ENCODE results near the gene THOC1.

Gene THOC1

GRCh38 chr18:225745-226144, 42.1 kb downstream of the THOC1 start:
- ChIA-PET CTCF (no interaction called here), POLR2A (interaction anchor here (0.6 to 1.6 kb wide), 2 partner anchors 9 to 11 kb away, joined by 4 to 5 read pairs; no protein-coding TSS in a partner anchor)
- DNase-seq, result no peak
- no peaks in the 10 kb centered on the region for H3K9me3 ChIP-seq (ENCODE audit: control extremely low read depth in 1 of 5, control insufficient read depth in 4 of 5, insufficient read depth in 2 of 5, low read depth in 1 of 5, low read length in 4 of 5)
- no peaks in the 10 kb centered on the region for H3K27me3 ChIP-seq (replicated peaks in 2 of 5; ENCODE audit: control insufficient read depth in 4 of 5, insufficient read depth in 5 of 5, low read length in 4 of 5)
- H3K4me1 ChIP-seq (ENCODE audit: control extremely low read depth in 1 of 4, control insufficient read depth in 4 of 4, insufficient read depth in 4 of 4, low read length in 3 of 4), result no peaks in the 10 kb centered on the region
- no peak overlapping the region for H3K4me3 ChIP-seq (ENCODE audit: control insufficient read depth in 1 of 7, extremely low read depth in 1 of 7, insufficient read depth in 4 of 7, low read depth in 2 of 7, low read length in 6 of 7)
- peaks cover 7 to 72% (median 30%) of the 10 kb centered on the region in 4 experiments for H3K36me3 ChIP-seq (ENCODE audit: control insufficient read depth in 4 of 4, insufficient read depth in 4 of 4, low read length in 3 of 4)
- no CpG with 5 or more reads among the region's 4 CpGs for WGBS (ENCODE audit: insufficient coverage)
- H3K27ac ChIP-seq (ENCODE audit: insufficient read depth in 1 of 2, low read depth in 1 of 2, low read length in 2 of 2, poor library complexity in 1 of 2, severe bottlenecking in 2 of 2), result no peak overlapping the region

- ChIA-PET CTCF (interaction anchor here (2.2 kb wide), 1 partner anchor 9 kb away, joined by 9 read pairs; no protein-coding TSS in a partner anchor), POLR2A (no interaction called here)
- peaks cover 0 to 2% (median 0%) of the 10 kb centered on the region in 5 experiments for H3K9me3 ChIP-seq (ENCODE audit: control extremely low read depth in 1 of 5, control insufficient read depth in 4 of 5, insufficient read depth in 2 of 5, low read depth in 1 of 5, low read length in 4 of 5)
- H3K4me3 ChIP-seq (ENCODE audit: control insufficient read depth in 1 of 7, extremely low read depth in 1 of 7, insufficient read depth in 4 of 7, low read depth in 2 of 7, low read length in 6 of 7), result no peak overlapping the region
- H3K36me3 ChIP-seq (ENCODE audit: control insufficient read depth in 4 of 4, insufficient read depth in 4 of 4, low read length in 3 of 4), result peaks cover 14 to 71% (median 43%) of the 10 kb centered on the region in 4 experiments
- H3K27me3 ChIP-seq (replicated peaks in 2 of 5; ENCODE audit: control insufficient read depth in 4 of 5, insufficient read depth in 5 of 5, low read length in 4 of 5), result no peaks in the 10 kb centered on the region
- H3K4me1 ChIP-seq (ENCODE audit: control extremely low read depth in 1 of 4, control insufficient read depth in 4 of 4, insufficient read depth in 4 of 4, low read length in 3 of 4), result no peaks in the 10 kb centered on the region
- H3K27ac ChIP-seq (ENCODE audit: insufficient read depth in 1 of 2, low read depth in 1 of 2, low read length in 2 of 2, poor library complexity in 1 of 2, severe bottlenecking in 2 of 2), result no peak overlapping the region
- no peak for DNase-seq
These were observed 47.1 kb downstream of the THOC1 start for GRCh38 chr18:220708-221107.

GRCh38 chr18:217532-218336, 50.1 kb downstream of the THOC1 start:
- 69% methylated on average over 2 of the region's 5 CpGs for WGBS (ENCODE audit: insufficient coverage)
- no peaks in the 10 kb centered on the region for H3K27me3 ChIP-seq (replicated peaks in 2 of 5; ENCODE audit: control insufficient read depth in 4 of 5, insufficient read depth in 5 of 5, low read length in 4 of 5)

GRCh38 chr18:215448-216010, 52.3 kb downstream of the THOC1 start:
- POLR2A ChIA-PET, result interaction anchor here (0.5 to 1.2 kb wide), 2 partner anchors 10 to 19 kb away, joined by 5 read pairs; no protein-coding TSS in a partner anchor
- H3K9me3 ChIP-seq (ENCODE audit: control extremely low read depth in 1 of 5, control insufficient read depth in 4 of 5, insufficient read depth in 2 of 5, low read depth in 1 of 5, low read length in 4 of 5), result peaks cover 0 to 2% (median 0%) of the 10 kb centered on the region in 5 experiments
- CTCF ChIA-PET, result interaction anchor here (1.0 to 1.2 kb wide), 3 partner anchors 10 to 45 kb away, joined by 3 to 5 read pairs (median 4); no protein-coding TSS in a partner anchor
- WGBS (ENCODE audit: insufficient coverage), result 100% methylated on average over 3 of the region's 5 CpGs
- no peaks in the 10 kb centered on the region for H3K27me3 ChIP-seq (replicated peaks in 2 of 5; ENCODE audit: control insufficient read depth in 4 of 5, insufficient read depth in 5 of 5, low read length in 4 of 5)
- peaks cover 22 to 81% (median 59%) of the 10 kb centered on the region in 4 experiments for H3K36me3 ChIP-seq (ENCODE audit: control insufficient read depth in 4 of 4, insufficient read depth in 4 of 4, low read length in 3 of 4)
- no peak overlapping the region for H3K27ac ChIP-seq (ENCODE audit: insufficient read depth in 1 of 2, low read depth in 1 of 2, low read length in 2 of 2, poor library complexity in 1 of 2, severe bottlenecking in 2 of 2)
- H3K4me1 ChIP-seq (ENCODE audit: control extremely low read depth in 1 of 4, control insufficient read depth in 4 of 4, insufficient read depth in 4 of 4, low read length in 3 of 4), result no peaks in the 10 kb centered on the region
- H3K4me3 ChIP-seq (ENCODE audit: control insufficient read depth in 1 of 7, extremely low read depth in 1 of 7, insufficient read depth in 4 of 7, low read depth in 2 of 7, low read length in 6 of 7), result no peak overlapping the region
- DNase-seq, result no peak

More at GRCh38 chr18:217532-218336, 50.1 kb downstream of the THOC1 start:
- no peak overlapping the region for H3K27ac ChIP-seq (ENCODE audit: insufficient read depth in 1 of 2, low read depth in 1 of 2, low read length in 2 of 2, poor library complexity in 1 of 2, severe bottlenecking in 2 of 2)
- no peak overlapping the region for H3K4me3 ChIP-seq (ENCODE audit: control insufficient read depth in 1 of 7, extremely low read depth in 1 of 7, insufficient read depth in 4 of 7, low read depth in 2 of 7, low read length in 6 of 7)
- peaks cover 0 to 2% (median 0%) of the 10 kb centered on the region in 5 experiments for H3K9me3 ChIP-seq (ENCODE audit: control extremely low read depth in 1 of 5, control insufficient read depth in 4 of 5, insufficient read depth in 2 of 5, low read depth in 1 of 5, low read length in 4 of 5)
- no peaks in the 10 kb centered on the region for H3K4me1 ChIP-seq (ENCODE audit: control extremely low read depth in 1 of 4, control insufficient read depth in 4 of 4, insufficient read depth in 4 of 4, low read length in 3 of 4)
- peaks cover 20 to 70% (median 49%) of the 10 kb centered on the region in 4 experiments for H3K36me3 ChIP-seq (ENCODE audit: control insufficient read depth in 4 of 4, insufficient read depth in 4 of 4, low read length in 3 of 4)
- CTCF ChIA-PET, result interaction anchor here (1.3 kb wide), 1 partner anchor 18 kb away, joined by 3 read pairs; no protein-coding TSS in a partner anchor
- no peak for DNase-seq
- POLR2A ChIA-PET, result no interaction called here

GRCh38 chr18:213966-214365, 53.9 kb downstream of the THOC1 start:
- Histone ChIP-seq H3K27ac (ENCODE audit: insufficient read depth in 1 of 2, low read depth in 1 of 2, low read length in 2 of 2, poor library complexity in 1 of 2, severe bottlenecking in 2 of 2) (no peak overlapping the region), H3K9me3 (ENCODE audit: control extremely low read depth in 1 of 5, control insufficient read depth in 4 of 5, insufficient read depth in 2 of 5, low read depth in 1 of 5, low read length in 4 of 5) (peaks cover 0 to 2% (median 0%) of the 10 kb centered on the region in 5 experiments), H3K4me3 (ENCODE audit: control insufficient read depth in 1 of 7, extremely low read depth in 1 of 7, insufficient read depth in 4 of 7, low read depth in 2 of 7, low read length in 6 of 7) (no peak overlapping the region), H3K36me3 (ENCODE audit: control insufficient read depth in 4 of 4, insufficient read depth in 4 of 4, low read length in 3 of 4) (peaks cover 25 to 93% (median 63%) of the 10 kb centered on the region in 4 experiments), H3K4me1 (ENCODE audit: control extremely low read depth in 1 of 4, control insufficient read depth in 4 of 4, insufficient read depth in 4 of 4, low read length in 3 of 4) (no peaks in the 10 kb centered on the region), H3K27me3 (replicated peaks in 2 of 5; ENCODE audit: control insufficient read depth in 4 of 5, insufficient read depth in 5 of 5, low read length in 4 of 5) (no peaks in the 10 kb centered on the region)
- ChIA-PET POLR2A (no interaction called here), CTCF (interaction anchor here (0.8 to 1.2 kb wide), 4 partner anchors 11 to 44 kb away, joined by 3 to 4 read pairs (median 3); no protein-coding TSS in a partner anchor)
- no CpG with 5 or more reads among the region's 3 CpGs for WGBS (ENCODE audit: insufficient coverage)
- DNase-seq, result no peak

GRCh38 chr18:213505-213904, 54.3 kb downstream of the THOC1 start:
- POLR2A ChIA-PET, result no interaction called here

More at GRCh38 chr18:213505-213904, 54.3 kb downstream of the THOC1 start:
- no peak for DNase-seq
- Histone ChIP-seq H3K4me1 (ENCODE audit: control extremely low read depth in 1 of 4, control insufficient read depth in 4 of 4, insufficient read depth in 4 of 4, low read length in 3 of 4) (no peaks in the 10 kb centered on the region), H3K36me3 (ENCODE audit: control insufficient read depth in 4 of 4, insufficient read depth in 4 of 4, low read length in 3 of 4) (peaks cover 23 to 91% (median 60%) of the 10 kb centered on the region in 4 experiments), H3K9me3 (ENCODE audit: control extremely low read depth in 1 of 5, control insufficient read depth in 4 of 5, insufficient read depth in 2 of 5, low read depth in 1 of 5, low read length in 4 of 5) (no peaks in the 10 kb centered on the region), H3K27ac (ENCODE audit: insufficient read depth in 1 of 2, low read depth in 1 of 2, low read length in 2 of 2, poor library complexity in 1 of 2, severe bottlenecking in 2 of 2) (no peak overlapping the region), H3K4me3 (ENCODE audit: control insufficient read depth in 1 of 7, extremely low read depth in 1 of 7, insufficient read depth in 4 of 7, low read depth in 2 of 7, low read length in 6 of 7) (no peak overlapping the region), H3K27me3 (replicated peaks in 2 of 5; ENCODE audit: control insufficient read depth in 4 of 5, insufficient read depth in 5 of 5, low read length in 4 of 5) (no peaks in the 10 kb centered on the region)
- CTCF ChIA-PET, result interaction anchor here (1.0 to 1.6 kb wide), 3 partner anchors 27 to 106 kb away, joined by 3 to 4 read pairs (median 3); partner anchors contain the start of gene THOC1
- 92% methylated on average over 3 of the region's 4 CpGs for WGBS (ENCODE audit: insufficient coverage)

Measured in common myeloid progenitor, CD34-positive (primary cell).